Smooth muscle cell (in vitro differentiated cells): Measurements from ENCODE around the gene UNC13B. TPM values are rescaled to one million over a fixed set of nuclear protein-coding genes. Genes with fewer than 3 reads are reported as not detected.

ENCODE experiments used
- DNase-seq: peaks from one replicate; lab custom pipeline; 2025; ENCODE audit not compliant: unreplicated experiment; lab: John Stamatoyannopoulos, UW
- H2AFZ ChIP-seq: fragments of 200-600 bp; sonication (generic); 2 replicates; pipeline ENCODE4 v1.6.0; 2016; ENCODE audit warnings: antibody characterized with exemption, low read depth, mild to moderate bottlenecking
- H3F3A ChIP-seq: fragments of 200-600 bp; sonication (generic); 2 replicates; pipeline ENCODE4 v1.6.0; 2017; ENCODE audit warnings: antibody characterized with exemption, low read depth
- H3K27ac ChIP-seq: fragments of 200-600 bp; sonication (generic); 2 replicates; pipeline ENCODE4 v1.5.1; 2016; ENCODE audit warnings: low read depth, mild to moderate bottlenecking
- H3K27me3 ChIP-seq: fragments of 200-600 bp; sonication (generic); 2 replicates; pipeline ENCODE4 v1.6.1; 2016; ENCODE audit warnings: low read depth, mild to moderate bottlenecking
- H3K36me3 ChIP-seq: fragments of 200-600 bp; sonication (generic); 2 replicates; pipeline ENCODE4 v1.5.1; 2016; ENCODE audit warnings: low read depth
- H3K4me1 ChIP-seq: fragments of 200-600 bp; sonication (generic); 2 replicates; pipeline ENCODE4 v1.5.1; 2016; ENCODE audit warnings: low read depth
- H3K4me2 ChIP-seq: fragments of 200-600 bp; sonication (generic); 2 replicates; pipeline ENCODE4 v1.6.0; 2016; ENCODE audit warnings: mild to moderate bottlenecking
- H3K4me3 ChIP-seq: fragments of 200-600 bp; sonication (generic); 2 replicates; pipeline ENCODE4 v1.5.1; 2016; ENCODE audit warnings: mild to moderate bottlenecking
- H3K79me2 ChIP-seq: fragments of 200-600 bp; sonication (generic); 2 replicates; pipeline ENCODE4 v1.6.0; 2016; ENCODE audit warnings: low read depth, mild to moderate bottlenecking
- H3K9ac ChIP-seq: fragments of 200-600 bp; sonication (generic); 2 replicates; pipeline ENCODE4 v1.6.0; 2016; ENCODE audit warnings: low read depth
- H3K9me3 ChIP-seq: fragments of 200-600 bp; sonication (generic); replicated peaks from 2 replicates; pipeline ENCODE4 v1.5.1; 2016; ENCODE audit warnings: low read depth
- H4K20me1 ChIP-seq: fragments of 200-600 bp; sonication (generic); 2 replicates; pipeline ENCODE4 v1.6.0; 2016; ENCODE audit warnings: low read depth
- WGBS: methylation state at CpG from one replicate; pipeline ENCODE4 v1.1.7; 2016; ENCODE audit warnings: low lambda C conversion rate; 5-methylcytosine and 5-hydroxymethylcytosine counted together
- polyA plus RNA-seq: library from polyadenylated mRNA; unstranded; fragments of >200 nt; fragmentation: Nextera tagmentation; extraction: Ambion mirVana; gene quantifications from 2 replicates; pipeline ENCODE4 v1.2.1, GENCODE V29; 2016
- total RNA-seq: library from RNA; depleted of rRNA; stranded (reverse); fragments of >200 nt; gene quantifications from 2 replicates; pipeline ENCODE4 v1.2.3, GENCODE V29; 2014
- TF ChIP-seq, protein P1 (sequence below): fragments of 200-600 bp; sonication (generic); IDR thresholded peaks from 2 replicates; pipeline ENCODE4 v1.5.1; 2017; ENCODE audit warnings: borderline replicate concordance, mild to moderate bottlenecking, antibody characterized with exemption; ENCODE audit not compliant: insufficient read depth, poor library complexity, severe bottlenecking

Gene UNC13B
- total and polyA plus RNA-seq, 2 experiments from 2014 or later = 9.2 to 15.1 TPM

DNA sequence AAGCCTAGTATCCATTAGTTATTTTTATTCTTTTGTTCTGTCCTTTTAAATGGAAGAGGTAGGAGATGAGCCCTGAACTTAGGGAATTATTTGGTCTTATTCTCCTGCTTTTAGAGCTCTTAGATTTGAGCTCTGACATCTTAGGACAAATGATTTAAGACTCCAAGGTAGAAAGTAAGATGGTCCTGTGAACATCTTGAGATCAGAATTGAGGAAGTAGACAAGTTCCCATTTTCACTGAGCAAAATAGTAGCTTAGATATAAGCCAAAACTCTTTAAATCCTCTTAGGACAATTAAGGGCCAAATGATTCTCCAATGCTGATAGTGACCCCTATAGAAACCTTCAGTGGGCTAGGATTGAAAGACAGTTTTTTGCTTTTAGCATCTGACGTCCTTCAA lies 275.1 kb downstream of the UNC13B start:
- H4K20me1 ChIP-seq = no peaks in the 10 kb centered on the region
- H3K4me2 ChIP-seq = no peak overlapping the region
- H3K27me3 ChIP-seq = peaks cover 21% of the 10 kb centered on the region
- no peaks in the 10 kb centered on the region for H3K9me3 ChIP-seq
- no peak overlapping the region for H2AFZ ChIP-seq
- DNase-seq = no peak
- H3K36me3 ChIP-seq = no peaks in the 10 kb centered on the region
- no peaks in the 10 kb centered on the region for H3F3A ChIP-seq
- no peak overlapping the region for H3K27ac ChIP-seq
- no peak overlapping the region for H3K4me3 ChIP-seq
- no peaks in the 10 kb centered on the region for H3K79me2 ChIP-seq
- 59% methylated on average over 1 of the region's 1 CpG for WGBS
- no peak overlapping the region for H3K9ac ChIP-seq
- TF ChIP-seq, protein P1, sequence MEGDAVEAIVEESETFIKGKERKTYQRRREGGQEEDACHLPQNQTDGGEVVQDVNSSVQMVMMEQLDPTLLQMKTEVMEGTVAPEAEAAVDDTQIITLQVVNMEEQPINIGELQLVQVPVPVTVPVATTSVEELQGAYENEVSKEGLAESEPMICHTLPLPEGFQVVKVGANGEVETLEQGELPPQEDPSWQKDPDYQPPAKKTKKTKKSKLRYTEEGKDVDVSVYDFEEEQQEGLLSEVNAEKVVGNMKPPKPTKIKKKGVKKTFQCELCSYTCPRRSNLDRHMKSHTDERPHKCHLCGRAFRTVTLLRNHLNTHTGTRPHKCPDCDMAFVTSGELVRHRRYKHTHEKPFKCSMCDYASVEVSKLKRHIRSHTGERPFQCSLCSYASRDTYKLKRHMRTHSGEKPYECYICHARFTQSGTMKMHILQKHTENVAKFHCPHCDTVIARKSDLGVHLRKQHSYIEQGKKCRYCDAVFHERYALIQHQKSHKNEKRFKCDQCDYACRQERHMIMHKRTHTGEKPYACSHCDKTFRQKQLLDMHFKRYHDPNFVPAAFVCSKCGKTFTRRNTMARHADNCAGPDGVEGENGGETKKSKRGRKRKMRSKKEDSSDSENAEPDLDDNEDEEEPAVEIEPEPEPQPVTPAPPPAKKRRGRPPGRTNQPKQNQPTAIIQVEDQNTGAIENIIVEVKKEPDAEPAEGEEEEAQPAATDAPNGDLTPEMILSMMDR = no peak
- H3K4me1 ChIP-seq = no peaks in the 10 kb centered on the region

DNA sequence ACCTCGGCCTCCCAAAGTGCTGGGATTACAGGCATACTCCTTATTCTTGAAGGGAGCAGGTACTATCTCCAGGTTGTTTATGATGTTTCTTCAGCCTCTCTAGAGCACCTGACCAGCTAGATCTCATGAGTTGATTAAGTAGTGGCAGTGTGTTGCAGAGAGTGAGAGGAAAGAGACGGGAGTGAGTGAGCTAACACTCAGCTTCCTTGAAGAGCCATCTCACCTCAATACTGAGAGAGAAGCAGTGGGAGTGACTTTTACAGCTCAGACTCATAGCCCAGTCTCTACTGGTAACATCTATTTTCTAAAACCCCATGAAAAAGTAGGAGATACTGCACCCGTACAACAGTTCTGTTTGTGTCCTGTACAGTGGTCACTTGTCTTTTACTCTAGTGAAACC lies 284.2 kb downstream of the UNC13B start:
- TF ChIP-seq, protein P1 = no peak
- H2AFZ ChIP-seq = no peak overlapping the region
- H3K9me3 ChIP-seq = no peaks in the 10 kb centered on the region
- no peaks in the 10 kb centered on the region for H3K79me2 ChIP-seq
- no peaks in the 10 kb centered on the region for H3K27me3 ChIP-seq
- no peaks in the 10 kb centered on the region for H3K4me1 ChIP-seq
- no peak overlapping the region for H3K4me2 ChIP-seq
- no peak overlapping the region for H3K27ac ChIP-seq
- no peaks in the 10 kb centered on the region for H3F3A ChIP-seq
- no peak overlapping the region for H3K4me3 ChIP-seq
- 97% methylated on average over 3 of the region's 3 CpGs for WGBS
- H3K9ac ChIP-seq = no peak overlapping the region
- no peaks in the 10 kb centered on the region for H3K36me3 ChIP-seq
- H4K20me1 ChIP-seq = no peaks in the 10 kb centered on the region
- DNase-seq = no peak

GRCh38 chr9:35448496-35448895 lies 286.7 kb downstream of the UNC13B start:
- TF ChIP-seq, protein P1 = no peak
- H3K9me3 ChIP-seq = no peaks in the 10 kb centered on the region
- H3F3A ChIP-seq = no peaks in the 10 kb centered on the region
- H3K27me3 ChIP-seq = peaks cover 9% of the 10 kb centered on the region
- H3K4me3 ChIP-seq = no peak overlapping the region
- WGBS = 75% methylated on average over 1 of the region's 1 CpG
- no peak overlapping the region for H2AFZ ChIP-seq
- H3K4me2 ChIP-seq = no peak overlapping the region
- H3K27ac ChIP-seq = no peak overlapping the region
- H3K9ac ChIP-seq = no peak overlapping the region
- no peak for DNase-seq
- H4K20me1 ChIP-seq = no peaks in the 10 kb centered on the region
- no peaks in the 10 kb centered on the region for H3K36me3 ChIP-seq
- H3K79me2 ChIP-seq = no peaks in the 10 kb centered on the region
- H3K4me1 ChIP-seq = no peaks in the 10 kb centered on the region

DNA sequence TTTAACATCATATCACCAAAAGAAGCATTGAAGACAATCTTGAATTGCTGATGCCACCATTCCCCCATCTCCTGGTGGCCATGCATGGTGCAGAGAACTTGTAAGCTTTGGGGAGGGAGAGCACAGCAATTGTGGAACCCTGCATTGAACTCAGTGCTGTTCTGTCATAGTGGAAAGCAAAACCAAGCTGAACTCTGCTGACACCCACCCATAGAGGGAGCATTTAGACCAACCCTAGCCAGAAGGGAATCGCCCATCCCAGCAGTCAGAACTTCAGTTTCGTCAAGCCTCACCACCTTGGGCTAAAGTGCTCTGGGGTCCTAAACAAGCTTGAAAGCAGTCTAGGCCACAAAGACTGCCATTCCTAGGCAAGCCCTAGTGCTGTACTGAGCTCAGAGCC lies 290.7 kb downstream of the UNC13B start:
- TF ChIP-seq, protein P1 = no peak
- Histone ChIP-seq H3K9me3 (no peaks in the 10 kb centered on the region), H3K27me3 (peaks cover 9% of the 10 kb centered on the region), H3K4me1 (no peaks in the 10 kb centered on the region), H3K36me3 (no peaks in the 10 kb centered on the region), H3K27ac (no peak overlapping the region), H3K4me2 (no peak overlapping the region), H3K9ac (no peak overlapping the region), H4K20me1 (no peaks in the 10 kb centered on the region), H3K79me2 (no peaks in the 10 kb centered on the region), H3K4me3 (no peak overlapping the region), H3F3A (no peaks in the 10 kb centered on the region), H2AFZ (no peak overlapping the region)
- 75% methylated on average over 2 of the region's 2 CpGs for WGBS
- no peak for DNase-seq
